A673 (cell line): Measurements from ENCODE around the gene XYLT1.

Source experiments
- EZH2 ChIP-seq: fragments of 200-600 bp; sonication (generic); IDR thresholded peaks from 2 replicates; pipeline ENCODE4 v1.6.1; 2017; ENCODE audit warnings: borderline replicate concordance, low read depth, mild to moderate bottlenecking, mixed read lengths, antibody characterized with exemption, low read length; ENCODE audit not compliant: poor library complexity, severe bottlenecking
- TF ChIP-seq, protein P1 (sequence below): fragments of 300-800, 200-600 bp; sonication (generic); conservative IDR thresholded peaks from 2 replicates; pipeline ENCODE4 v1.5.1; 2017; ENCODE audit warnings: low read depth, mild to moderate bottlenecking, antibody characterized with exemption, low read length, moderate library complexity, mixed read lengths

DNA sequence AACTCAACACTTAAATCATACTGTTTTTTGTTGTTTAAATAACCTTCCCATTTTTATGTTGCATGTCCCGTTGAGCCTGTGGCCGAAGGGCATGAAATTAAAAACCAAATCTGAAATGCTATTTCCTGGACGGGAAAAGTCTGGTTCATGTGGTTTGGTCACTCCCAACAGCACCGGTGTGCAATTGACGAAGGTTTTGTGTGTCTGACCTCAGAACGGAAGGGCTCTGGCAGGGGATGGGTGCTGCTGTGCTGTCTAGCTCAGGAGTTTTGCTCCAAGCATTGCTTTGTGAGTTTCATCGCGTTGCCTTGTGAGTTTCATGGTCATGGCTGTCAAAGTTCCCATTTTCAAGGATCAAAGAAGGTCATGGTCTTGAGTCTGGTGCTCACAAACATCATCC lies 363.3 kb downstream of the XYLT1 start:
- TF ChIP-seq, protein P1, sequence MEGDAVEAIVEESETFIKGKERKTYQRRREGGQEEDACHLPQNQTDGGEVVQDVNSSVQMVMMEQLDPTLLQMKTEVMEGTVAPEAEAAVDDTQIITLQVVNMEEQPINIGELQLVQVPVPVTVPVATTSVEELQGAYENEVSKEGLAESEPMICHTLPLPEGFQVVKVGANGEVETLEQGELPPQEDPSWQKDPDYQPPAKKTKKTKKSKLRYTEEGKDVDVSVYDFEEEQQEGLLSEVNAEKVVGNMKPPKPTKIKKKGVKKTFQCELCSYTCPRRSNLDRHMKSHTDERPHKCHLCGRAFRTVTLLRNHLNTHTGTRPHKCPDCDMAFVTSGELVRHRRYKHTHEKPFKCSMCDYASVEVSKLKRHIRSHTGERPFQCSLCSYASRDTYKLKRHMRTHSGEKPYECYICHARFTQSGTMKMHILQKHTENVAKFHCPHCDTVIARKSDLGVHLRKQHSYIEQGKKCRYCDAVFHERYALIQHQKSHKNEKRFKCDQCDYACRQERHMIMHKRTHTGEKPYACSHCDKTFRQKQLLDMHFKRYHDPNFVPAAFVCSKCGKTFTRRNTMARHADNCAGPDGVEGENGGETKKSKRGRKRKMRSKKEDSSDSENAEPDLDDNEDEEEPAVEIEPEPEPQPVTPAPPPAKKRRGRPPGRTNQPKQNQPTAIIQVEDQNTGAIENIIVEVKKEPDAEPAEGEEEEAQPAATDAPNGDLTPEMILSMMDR = no peak
- no peak for TF ChIP-seq EZH2
